HEK293 (cell line): Measurements from ENCODE around the gene ASB5.

Experiments used
- EGR2 ChIP-seq: fragments of 450-650 bp; formaldehyde crosslinking; IDR thresholded peaks from 2 replicates; pipeline ENCODE4 v1.5.1; 2016; ENCODE audit warnings: low read depth, missing biosample characterization, missing genetic modification characterization
- ZBTB17 ChIP-seq: fragments of 450-650 bp; formaldehyde crosslinking; IDR thresholded peaks from 2 replicates; pipeline ENCODE4 v1.5.1; 2016; ENCODE audit warnings: missing biosample characterization, missing genetic modification characterization
- ZBTB7A ChIP-seq: fragments of 450-650 bp; formaldehyde crosslinking; IDR thresholded peaks from 2 replicates; pipeline ENCODE4 v1.5.1; 2016; ENCODE audit warnings: low read depth, missing biosample characterization, missing genetic modification characterization
- ZFP37 ChIP-seq: fragments of 450-650 bp; formaldehyde crosslinking; IDR thresholded peaks from 2 replicates; pipeline ENCODE4 v1.5.1; 2016; ENCODE audit warnings: missing biosample characterization, missing genetic modification characterization
- ZNF121 ChIP-seq: fragments of 450-650 bp; formaldehyde crosslinking; IDR thresholded peaks from 2 replicates; pipeline ENCODE4 v1.5.1; 2016; ENCODE audit warnings: missing biosample characterization, missing genetic modification characterization
- ZNF214 ChIP-seq: fragments of 450-650 bp; formaldehyde crosslinking; IDR thresholded peaks from 2 replicates; pipeline ENCODE4 v1.5.1; 2017; ENCODE audit warnings: missing biosample characterization, mild to moderate bottlenecking, missing genetic modification characterization, borderline replicate concordance
- ZNF239 ChIP-seq: fragments of 450-650 bp; formaldehyde crosslinking; IDR thresholded peaks from 2 replicates; pipeline ENCODE4 v1.5.1; 2016; ENCODE audit warnings: missing biosample characterization, missing genetic modification characterization
- ZNF571 ChIP-seq: fragments of 450-650 bp; formaldehyde crosslinking; IDR thresholded peaks from 2 replicates; pipeline ENCODE4 v1.5.0; 2017; ENCODE audit warnings: missing biosample characterization, missing genetic modification characterization
- ZNF747 ChIP-seq: fragments of 450-650 bp; formaldehyde crosslinking; IDR thresholded peaks from 2 replicates; pipeline ENCODE4 v1.5.1; 2016; ENCODE audit warnings: missing biosample characterization, missing genetic modification characterization
- TF ChIP-seq, protein P1 (sequence below): fragments of 450-650 bp; formaldehyde crosslinking; IDR thresholded peaks from 2 replicates; pipeline ENCODE4 v1.5.1; 2016; ENCODE audit warnings: missing biosample characterization, missing genetic modification characterization
- TF ChIP-seq, protein P2 (sequence below): fragments of 450-650 bp; formaldehyde crosslinking; IDR thresholded peaks from 2 replicates; pipeline ENCODE4 v1.5.1; 2016; ENCODE audit warnings: missing biosample characterization, missing genetic modification characterization, low read depth

DNA sequence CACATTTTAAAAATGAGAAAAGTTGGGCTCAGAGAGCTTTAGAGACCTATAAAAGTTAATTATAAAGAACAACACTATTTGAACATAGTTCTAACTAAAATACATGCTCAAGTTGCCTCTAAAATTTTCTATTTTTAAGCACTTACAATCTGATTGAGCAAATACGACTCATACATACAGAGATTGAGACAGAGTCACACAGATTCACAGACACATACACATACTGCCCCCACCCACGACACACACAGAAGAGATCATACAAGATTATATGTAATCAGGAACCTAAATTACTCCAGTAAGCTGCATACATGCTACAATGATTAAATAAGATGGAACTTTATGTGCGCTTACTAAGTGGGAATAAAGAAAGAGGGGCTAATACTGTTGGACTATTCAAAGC lies 2.7 kb upstream of the ASB5 start:
- TF ChIP-seq ZFP37 (tag by site-specific recombination) = no peak
- TF ChIP-seq, protein P1, sequence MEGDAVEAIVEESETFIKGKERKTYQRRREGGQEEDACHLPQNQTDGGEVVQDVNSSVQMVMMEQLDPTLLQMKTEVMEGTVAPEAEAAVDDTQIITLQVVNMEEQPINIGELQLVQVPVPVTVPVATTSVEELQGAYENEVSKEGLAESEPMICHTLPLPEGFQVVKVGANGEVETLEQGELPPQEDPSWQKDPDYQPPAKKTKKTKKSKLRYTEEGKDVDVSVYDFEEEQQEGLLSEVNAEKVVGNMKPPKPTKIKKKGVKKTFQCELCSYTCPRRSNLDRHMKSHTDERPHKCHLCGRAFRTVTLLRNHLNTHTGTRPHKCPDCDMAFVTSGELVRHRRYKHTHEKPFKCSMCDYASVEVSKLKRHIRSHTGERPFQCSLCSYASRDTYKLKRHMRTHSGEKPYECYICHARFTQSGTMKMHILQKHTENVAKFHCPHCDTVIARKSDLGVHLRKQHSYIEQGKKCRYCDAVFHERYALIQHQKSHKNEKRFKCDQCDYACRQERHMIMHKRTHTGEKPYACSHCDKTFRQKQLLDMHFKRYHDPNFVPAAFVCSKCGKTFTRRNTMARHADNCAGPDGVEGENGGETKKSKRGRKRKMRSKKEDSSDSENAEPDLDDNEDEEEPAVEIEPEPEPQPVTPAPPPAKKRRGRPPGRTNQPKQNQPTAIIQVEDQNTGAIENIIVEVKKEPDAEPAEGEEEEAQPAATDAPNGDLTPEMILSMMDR (tag by site-specific recombination) = no peak
- no peak for TF ChIP-seq ZBTB17
- TF ChIP-seq, protein P2, sequence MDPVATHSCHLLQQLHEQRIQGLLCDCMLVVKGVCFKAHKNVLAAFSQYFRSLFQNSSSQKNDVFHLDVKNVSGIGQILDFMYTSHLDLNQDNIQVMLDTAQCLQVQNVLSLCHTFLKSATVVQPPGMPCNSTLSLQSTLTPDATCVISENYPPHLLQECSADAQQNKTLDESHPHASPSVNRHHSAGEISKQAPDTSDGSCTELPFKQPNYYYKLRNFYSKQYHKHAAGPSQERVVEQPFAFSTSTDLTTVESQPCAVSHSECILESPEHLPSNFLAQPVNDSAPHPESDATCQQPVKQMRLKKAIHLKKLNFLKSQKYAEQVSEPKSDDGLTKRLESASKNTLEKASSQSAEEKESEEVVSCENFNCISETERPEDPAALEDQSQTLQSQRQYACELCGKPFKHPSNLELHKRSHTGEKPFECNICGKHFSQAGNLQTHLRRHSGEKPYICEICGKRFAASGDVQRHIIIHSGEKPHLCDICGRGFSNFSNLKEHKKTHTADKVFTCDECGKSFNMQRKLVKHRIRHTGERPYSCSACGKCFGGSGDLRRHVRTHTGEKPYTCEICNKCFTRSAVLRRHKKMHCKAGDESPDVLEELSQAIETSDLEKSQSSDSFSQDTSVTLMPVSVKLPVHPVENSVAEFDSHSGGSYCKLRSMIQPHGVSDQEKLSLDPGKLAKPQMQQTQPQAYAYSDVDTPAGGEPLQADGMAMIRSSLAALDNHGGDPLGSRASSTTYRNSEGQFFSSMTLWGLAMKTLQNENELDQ (tag by site-specific recombination) = no peak
- no peak for TF ChIP-seq ZNF571 (tag by site-specific recombination)
- TF ChIP-seq ZNF121 (tag by site-specific recombination) = no peak
- TF ChIP-seq ZNF214 (tag by site-specific recombination) = no peak
- no peak for TF ChIP-seq EGR2 (tag by site-specific recombination)
- no peak for TF ChIP-seq ZBTB7A (tag by site-specific recombination)
- no peak for TF ChIP-seq ZNF747 (tag by site-specific recombination)
- no peak for TF ChIP-seq ZNF239 (tag by site-specific recombination)
